BLaER1 treated with 17β-estradiol and CSF1 and Interleukin-3, amounts not matched to agents 10 nM and 100 nM (cell line): Measurements from ENCODE around the gene LYAR.
A peak's percentile ranks its signal among the peaks of the same experiment; 100 is the strongest.

Experiments used
- H3K27ac ChIP-seq, 11 experiments: shearing (Covaris generic); formaldehyde crosslinking; 2 replicates each; pipeline ENCODE4 v1.8.1; 2022
- H3K27me3 ChIP-seq, 11 experiments: shearing (Covaris generic); formaldehyde crosslinking; 2 replicates each; pipeline ENCODE4 v1.8.1; 2022
- H3K36me3 ChIP-seq, 11 experiments: shearing (Covaris generic); formaldehyde crosslinking; 2 replicates each; pipeline ENCODE4 v1.8.1; 2022
- H3K4me1 ChIP-seq, 10 experiments: shearing (Covaris generic); formaldehyde crosslinking; 2 replicates each; pipeline ENCODE4 v1.8.1; 2022
- H3K4me2 ChIP-seq, 11 experiments: shearing (Covaris generic); formaldehyde crosslinking; 2 replicates each; pipeline ENCODE4 v1.8.1; 2022
- H3K4me3 ChIP-seq, 10 experiments: shearing (Covaris generic); formaldehyde crosslinking; 2 replicates each; pipeline ENCODE4 v1.8.1; 2022
- H3K9ac ChIP-seq, 11 experiments: shearing (Covaris generic); formaldehyde crosslinking; 2 replicates each; pipeline ENCODE4 v1.8.1; 2022
- H3K9me3 ChIP-seq, 11 experiments: shearing (Covaris generic); formaldehyde crosslinking; replicated peaks in 1 of 11; 2 replicates each; pipeline ENCODE4 v1.8.1; 2022
- H4K20me1 ChIP-seq, 11 experiments: shearing (Covaris generic); formaldehyde crosslinking; 2 replicates each; pipeline ENCODE4 v1.8.1; 2022
- Cebpa-rat ChIP-seq, 11 experiments: shearing (Covaris generic); IDR thresholded peaks; 2 replicates each; pipeline ENCODE4 v1.8.1; 2022

LYAR gene

GRCh38 chr4:4289941-4290850, at the start of gene LYAR, which contains the start of gene ZBTB49:
TSS of gene LYAR (minus strand) at chr4:4290154. CDS start at chr4:4283742, 6,412 bp downstream.
TSS of gene ZBTB49 (plus strand) at chr4:4290251. CDS start at chr4:4299946, 9,695 bp downstream.
- H3K4me2 ChIP-seq = peak within 1 kb of the TSS; percentile 92 to 99 (median 98)
- peaks cover 0 to 89% (median 50%) of the 10 kb centered on the region in 11 experiments; a peak in 17 of 22 replicates for H4K20me1 ChIP-seq
- H3K36me3 ChIP-seq = peaks cover 22 to 56% (median 39%) of the 10 kb centered on the region in 11 experiments
- peak within 1 kb of the TSS; percentile 21 to 81 (median 65); a peak in 21 of 22 replicates for H3K27ac ChIP-seq
- peak within 1 kb of the TSS; percentile 74 to 89 (median 80) for H3K9ac ChIP-seq
- H3K27me3 ChIP-seq = no peaks in the 10 kb centered on the region
- H3K4me1 ChIP-seq = peaks cover 22 to 42% (median 26%) of the 10 kb centered on the region in 10 experiments
- H3K4me3 ChIP-seq = peak within 1 kb of the TSS; percentile 73 to 99 (median 92)
- peaks cover 2 to 11% (median 4%) of the 10 kb centered on the region in 11 experiments; a peak in 19 of 22 replicates for H3K9me3 ChIP-seq
- TF ChIP-seq Cebpa-rat (IDR thresholded peaks at IDR 0.05) = no peak

- no peak overlapping the region for H3K27ac ChIP-seq
- peaks cover 0 to 45% (median 24%) of the 10 kb centered on the region in 10 experiments; a peak in 14 of 20 replicates for H3K4me1 ChIP-seq
- TF ChIP-seq Cebpa-rat (IDR thresholded peaks at IDR 0.05) = no peak
- no peak overlapping the region for H3K4me2 ChIP-seq
- H3K9me3 ChIP-seq = no peaks in the 10 kb centered on the region; a peak in 1 of 22 replicates
- no peaks in the 10 kb centered on the region for H4K20me1 ChIP-seq
- no peak overlapping the region for H3K9ac ChIP-seq
- H3K36me3 ChIP-seq = no peaks in the 10 kb centered on the region
- H3K4me3 ChIP-seq = no peak overlapping the region
- H3K27me3 ChIP-seq = no peaks in the 10 kb centered on the region
Observed at GRCh38 chr4:4339504-4340085, 49.6 kb upstream of the LYAR start.

- no peak overlapping the region for H3K27ac ChIP-seq
- peak overlapping the region in 8 of 11 experiments; percentile 12 to 69 (median 52); a peak in 14 of 22 replicates for H3K4me2 ChIP-seq
Observed at GRCh38 chr4:4338210-4339001, 48.5 kb upstream of the LYAR start.

GRCh38 chr4:4334798-4335520, 45.0 kb upstream of the LYAR start:
- peaks cover 8 to 31% (median 26%) of the 10 kb centered on the region in 10 experiments; a peak in 19 of 20 replicates for H3K4me1 ChIP-seq
- no peak overlapping the region for H3K27ac ChIP-seq
- H3K9ac ChIP-seq = no peak overlapping the region
- H3K4me2 ChIP-seq = peak overlapping the region in 5 of 11 experiments; percentile 18 to 40 (median 21); a peak in 4 of 22 replicates
- TF ChIP-seq Cebpa-rat (IDR thresholded peaks at IDR 0.05) = no peak
- H3K9me3 ChIP-seq = no peaks in the 10 kb centered on the region
- no peak overlapping the region for H3K4me3 ChIP-seq
- no peaks in the 10 kb centered on the region for H4K20me1 ChIP-seq
- H3K36me3 ChIP-seq = no peaks in the 10 kb centered on the region
- H3K27me3 ChIP-seq = no peaks in the 10 kb centered on the region

More at GRCh38 chr4:4338210-4339001, 48.5 kb upstream of the LYAR start:
- no peaks in the 10 kb centered on the region for H4K20me1 ChIP-seq
- no peak overlapping the region for H3K9ac ChIP-seq
- H3K9me3 ChIP-seq = no peaks in the 10 kb centered on the region
- peaks cover 4 to 41% (median 26%) of the 10 kb centered on the region in 10 experiments; a peak in 19 of 20 replicates for H3K4me1 ChIP-seq
- no peaks in the 10 kb centered on the region for H3K36me3 ChIP-seq
- TF ChIP-seq Cebpa-rat (IDR thresholded peaks at IDR 0.05) = no peak
- H3K4me3 ChIP-seq = no peak overlapping the region
- H3K27me3 ChIP-seq = no peaks in the 10 kb centered on the region

GRCh38 chr4:4333265-4333706, 43.3 kb upstream of the LYAR start:
- Histone ChIP-seq H3K9ac (peak overlapping the region in 3 of 11 experiments; percentile 13 to 18 (median 15); a peak in 3 of 22 replicates), H3K9me3 (no peaks in the 10 kb centered on the region), H3K4me1 (peaks cover 8 to 22% (median 18%) of the 10 kb centered on the region in 10 experiments; a peak in 19 of 20 replicates), H3K4me2 (peak overlapping the region; percentile 11 to 65 (median 45); a peak in 19 of 22 replicates), H3K36me3 (no peaks in the 10 kb centered on the region), H3K4me3 (no peak overlapping the region), H4K20me1 (no peaks in the 10 kb centered on the region), H3K27ac (no peak overlapping the region), H3K27me3 (no peaks in the 10 kb centered on the region)
- TF ChIP-seq Cebpa-rat (IDR thresholded peaks at IDR 0.05) = no peak

GRCh38 chr4:4332529-4332928, 42.6 kb upstream of the LYAR start:
- Histone ChIP-seq H3K4me3 (no peak overlapping the region), H3K9ac (no peak overlapping the region), H3K27ac (no peak overlapping the region), H3K4me2 (no peak overlapping the region), H3K9me3 (no peaks in the 10 kb centered on the region), H3K27me3 (no peaks in the 10 kb centered on the region), H3K4me1 (peaks cover 8 to 14% (median 13%) of the 10 kb centered on the region in 10 experiments; a peak in 19 of 20 replicates), H4K20me1 (no peaks in the 10 kb centered on the region), H3K36me3 (no peaks in the 10 kb centered on the region)
- TF ChIP-seq Cebpa-rat (IDR thresholded peaks at IDR 0.05) = no peak

GRCh38 chr4:4330794-4331193, 40.8 kb upstream of the LYAR start:
- no peak overlapping the region for H3K4me3 ChIP-seq
- peaks cover 8 to 14% (median 13%) of the 10 kb centered on the region in 10 experiments; a peak in 19 of 20 replicates for H3K4me1 ChIP-seq
- no peak for TF ChIP-seq Cebpa-rat (IDR thresholded peaks at IDR 0.05)
- H3K4me2 ChIP-seq = no peak overlapping the region
- no peak overlapping the region for H3K27ac ChIP-seq
- no peaks in the 10 kb centered on the region for H3K36me3 ChIP-seq
- H4K20me1 ChIP-seq = no peaks in the 10 kb centered on the region
- H3K9me3 ChIP-seq = no peaks in the 10 kb centered on the region
- H3K27me3 ChIP-seq = no peaks in the 10 kb centered on the region
- H3K9ac ChIP-seq = no peak overlapping the region

GRCh38 chr4:4329496-4329895, 39.5 kb upstream of the LYAR start:
- Histone ChIP-seq H3K9ac (no peak overlapping the region), H3K27me3 (no peaks in the 10 kb centered on the region), H3K9me3 (no peaks in the 10 kb centered on the region), H3K4me3 (no peak overlapping the region), H3K4me1 (peaks cover 8 to 14% (median 13%) of the 10 kb centered on the region in 10 experiments; a peak in 19 of 20 replicates), H3K4me2 (no peak overlapping the region), H3K36me3 (no peaks in the 10 kb centered on the region), H4K20me1 (no peaks in the 10 kb centered on the region), H3K27ac (no peak overlapping the region)
- no peak for TF ChIP-seq Cebpa-rat (IDR thresholded peaks at IDR 0.05)
